ENCODE results near the gene KCTD18.

- TF ChIP-seq CTCF (IDR thresholded peaks at IDR 0.05) (no peak), ZFX (IDR thresholded peaks at IDR 0.05; ENCODE audit: borderline replicate concordance) (no peak)
Measured at GRCh38 chr2:200451511-200451910, 58.4 kb downstream of the KCTD18 start.

All from 22Rv1 (cell line).